CD4-positive, alpha-beta T cell (primary cell): Measurements from ENCODE around the gene SRA1. TPM values are rescaled to one million over a fixed set of nuclear protein-coding genes. Genes with fewer than 3 reads are reported as not detected.
"Not testable (repeated sequence)": the region's sequence is repeated elsewhere in the genome, so short reads cannot be mapped to it uniquely, and the experiment has no call there.

Experiments
- ATAC-seq: fragments of 200-7000 bp; cut with Tn5 transposase; one replicate; pipeline ENCODE4 v1.10.0; 2022; ENCODE audit warnings: mild to moderate bottlenecking; ENCODE audit not compliant: poor library complexity
- CTCF ChIA-PET: fragments of 350-600 bp; sonication (Branson Sonifier 250); formaldehyde crosslinking; loops from one replicate; lab custom pipeline; 2021; ENCODE audit warnings: antibody characterized with exemption, inconsistent platforms; lab: Charles Lee
- POLR2A ChIA-PET: fragments of 350-600 bp; sonication (Branson Sonifier 250); formaldehyde crosslinking; loops from one replicate; lab custom pipeline; 2021; ENCODE audit warnings: antibody characterized with exemption, inconsistent platforms; lab: Charles Lee
- DNase-seq, 14 experiments: peaks; one replicate each; pipeline ENCODE4 v3.0.0-alpha.2; 2013 to 2020; ENCODE audit warnings: mixed read lengths in 2 of 14
- H3K27ac ChIP-seq, 2 donors: one replicate each; pipeline versions ENCODE4 v1.5.1 to v1.7.0; 2013; ENCODE audit warnings: low read length in 2 of 2, low read depth in 1 of 2, mild to moderate bottlenecking in 1 of 2
- H3K27me3 ChIP-seq, 2 experiments: 1 replicate in 1 of 2; 2 replicates in 1 of 2; pipeline versions ENCODE4 v1.6.1 to v1.7.0; 2013; ENCODE audit warnings: low read length in 2 of 2, control low read depth in 1 of 2, mild to moderate bottlenecking in 1 of 2, moderate library complexity in 1 of 2; ENCODE audit not compliant: insufficient read depth in 2 of 2, control insufficient read depth in 1 of 2
- H3K36me3 ChIP-seq: one replicate; pipeline ENCODE4 v1.6.1; 2013; ENCODE audit warnings: low read length, control low read depth; ENCODE audit not compliant: insufficient read depth
- H3K4me1 ChIP-seq: one replicate; pipeline ENCODE4 v1.6.1; 2013; ENCODE audit warnings: low read length, control low read depth; ENCODE audit not compliant: insufficient read depth
- H3K4me3 ChIP-seq: one replicate; pipeline ENCODE4 v1.5.1; 2013; ENCODE audit warnings: mild to moderate bottlenecking, low read length, moderate library complexity
- H3K9me3 ChIP-seq, 2 experiments: 1 replicate in 1 of 2; 2 replicates in 1 of 2; pipeline versions ENCODE4 v1.6.1 to v1.7.0; 2013; ENCODE audit warnings: low read length in 2 of 2, mild to moderate bottlenecking in 2 of 2, control low read depth in 1 of 2, moderate library complexity in 1 of 2; ENCODE audit not compliant: control insufficient read depth in 1 of 2, insufficient read depth in 1 of 2
- H3K27ac Mint-ChIP-seq: one replicate; pipeline ENCODE4 v1.8.0; 2020; ENCODE audit warnings: mixed read lengths
- H3K27me3 Mint-ChIP-seq: one replicate; pipeline ENCODE4 v1.8.0; 2021; ENCODE audit warnings: mixed read lengths
- H3K36me3 Mint-ChIP-seq: one replicate; pipeline ENCODE4 v1.8.0; 2021; ENCODE audit warnings: low read depth, mixed read lengths
- H3K4me1 Mint-ChIP-seq: one replicate; pipeline ENCODE4 v1.8.0; 2021; ENCODE audit warnings: low read depth, mixed read lengths
- H3K4me3 Mint-ChIP-seq: one replicate; pipeline ENCODE4 v1.8.0; 2020; ENCODE audit warnings: mild to moderate bottlenecking, mixed read lengths
- H3K9me3 Mint-ChIP-seq: one replicate; pipeline ENCODE4 v1.8.0; 2020; ENCODE audit warnings: mixed read lengths
- CTCF ChIP-seq: fragments of 200-600 bp; IDR thresholded peaks from one replicate; pipeline ENCODE4 v1.8.0; 2022; ENCODE audit warnings: antibody characterized with exemption, mild to moderate bottlenecking
- intact Hi-C, 2 experiments: fragments of 100-400 bp; cut with DNase I in 1 of 2; cut with micrococcal nuclease in 1 of 2; formaldehyde crosslinking; loops; one replicate each; pipeline versions ENCODE4 v1.15.1 to v1.9.0; 2023 to 2025; cut with DNase I, micrococcal nuclease
- total RNA-seq, 174 experiments: library from RNA in 2 of 174; stranded (reverse) in 2 of 174; gene quantifications; one replicate each; pipeline ENCODE4 v1.2.3 and lab custom pipeline; 2021 to 2026

The SRA1 gene
- total RNA-seq, 2 experiments from 2014 or later = 30.9 to 31.6 TPM

- Histone ChIP-seq H3K27ac (no peak overlapping the region), H3K36me3 (no peaks in the 10 kb centered on the region), H3K4me3 (no peak overlapping the region), H3K9me3 (no peaks in the 10 kb centered on the region), H3K27me3 (no peaks in the 10 kb centered on the region), H3K4me1 (no peaks in the 10 kb centered on the region)
- H3K4me1 Mint-ChIP-seq = no peaks in the 10 kb centered on the region
- no peaks in the 10 kb centered on the region for H3K36me3 Mint-ChIP-seq
- intact Hi-C loops = no loop called here
- CTCF ChIA-PET = no interaction called here
- H3K27me3 Mint-ChIP-seq = peaks cover 5% of the 10 kb centered on the region
- ATAC-seq (no peak), DNase-seq (no peak)
- no peak overlapping the region for H3K4me3 Mint-ChIP-seq
- no peak overlapping the region for H3K27ac Mint-ChIP-seq
- no peaks in the 10 kb centered on the region for H3K9me3 Mint-ChIP-seq
- POLR2A ChIA-PET = no interaction called here
- TF ChIP-seq CTCF = no peak
Observed at GRCh38 chr5:140603734-140604133, 46.5 kb upstream of the SRA1 start.

GRCh38 chr5:140603446-140603698 lies 46.1 kb upstream of the SRA1 start:
- POLR2A ChIA-PET, H3K36me3 Mint-ChIP-seq, H3K4me3 Mint-ChIP-seq, H3K27ac ChIP-seq, H3K4me3 ChIP-seq, H3K36me3 ChIP-seq, CTCF ChIA-PET, DNase-seq, H3K27ac Mint-ChIP-seq, intact Hi-C loops, H3K27me3 Mint-ChIP-seq, H3K4me1 ChIP-seq, H3K4me1 Mint-ChIP-seq, H3K9me3 ChIP-seq, ATAC-seq, H3K27me3 ChIP-seq, H3K9me3 Mint-ChIP-seq: not testable (repeated sequence)

GRCh38 chr5:140602147-140602546 lies 44.9 kb upstream of the SRA1 start:
- POLR2A ChIA-PET = no interaction called here
- Histone ChIP-seq H3K36me3 (no peaks in the 10 kb centered on the region), H3K27me3 (no peaks in the 10 kb centered on the region), H3K27ac (no peak overlapping the region), H3K4me1 (no peaks in the 10 kb centered on the region), H3K4me3 (no peak overlapping the region), H3K9me3 (no peaks in the 10 kb centered on the region)
- no peak for ATAC-seq
- no peaks in the 10 kb centered on the region for H3K4me1 Mint-ChIP-seq
- peaks cover 5% of the 10 kb centered on the region for H3K27me3 Mint-ChIP-seq
- H3K9me3 Mint-ChIP-seq = no peaks in the 10 kb centered on the region
- intact Hi-C loops = no loop called here
- no peak overlapping the region for H3K27ac Mint-ChIP-seq
- no peak for TF ChIP-seq CTCF
- no peaks in the 10 kb centered on the region for H3K36me3 Mint-ChIP-seq
- CTCF ChIA-PET = no interaction called here
- no peak overlapping the region for H3K4me3 Mint-ChIP-seq
- DNase-seq = peak in 2 of 14 experiments; percentile 30 to 32

GRCh38 chr5:140600096-140600495 lies 42.8 kb upstream of the SRA1 start:
- intact Hi-C loops = no loop called here
- H3K36me3 Mint-ChIP-seq = no peaks in the 10 kb centered on the region
- Histone ChIP-seq H3K9me3 (no peaks in the 10 kb centered on the region), H3K36me3 (no peaks in the 10 kb centered on the region), H3K27me3 (no peaks in the 10 kb centered on the region), H3K4me3 (no peak overlapping the region), H3K27ac (no peak overlapping the region), H3K4me1 (no peaks in the 10 kb centered on the region)
- H3K27me3 Mint-ChIP-seq = peaks cover 11% of the 10 kb centered on the region
- ATAC-seq = no peak
- POLR2A ChIA-PET = interaction anchor here (1.1 to 1.3 kb wide), 2 partner anchors 47 to 110 kb away, joined by 3 to 4 read pairs; partner anchors contain the start of genes IK and NDUFA2
- no peak overlapping the region for H3K27ac Mint-ChIP-seq
- no peaks in the 10 kb centered on the region for H3K4me1 Mint-ChIP-seq
- no peaks in the 10 kb centered on the region for H3K9me3 Mint-ChIP-seq
- H3K4me3 Mint-ChIP-seq = no peak overlapping the region
- DNase-seq = no peak
- CTCF ChIA-PET = no interaction called here
- TF ChIP-seq CTCF = no peak
